Measurements from ENCODE around the gene MAST4.

MAST4 gene

GRCh38 chr5:66963559-66963971 is 367.4 kb downstream of the MAST4 start:
- no peak for DNase-seq (ENCODE audit: low read depth)

GRCh38 chr5:66966439-66966838 is 370.2 kb downstream of the MAST4 start:
- DNase-seq (ENCODE audit: low read depth) = no peak

- no peak for DNase-seq (ENCODE audit: low read depth)
These were observed 370.9 kb downstream of the MAST4 start for GRCh38 chr5:66967102-66967501.

DNA sequence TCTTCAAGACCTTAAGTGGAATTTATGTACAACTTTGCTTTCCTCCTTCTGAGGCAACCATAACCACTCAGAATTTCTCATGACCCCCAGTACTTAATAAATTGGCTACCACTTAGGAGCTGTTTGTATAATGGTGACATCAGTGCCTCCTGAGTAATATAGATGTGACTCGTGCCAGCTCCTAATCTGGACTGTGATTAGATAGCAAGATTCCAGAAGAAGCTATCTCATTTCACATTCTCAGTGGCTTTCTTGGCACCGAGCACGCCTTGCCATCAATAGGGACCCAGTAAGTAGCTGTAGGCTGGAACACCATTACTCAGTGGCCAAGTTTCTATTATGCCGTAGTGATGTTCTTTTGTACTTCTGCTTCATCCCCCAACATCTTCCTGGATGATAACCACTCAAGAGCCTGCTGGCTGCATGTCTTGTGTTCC is 371.7 kb downstream of the MAST4 start:
- no peak for DNase-seq (ENCODE audit: low read depth)

DNA sequence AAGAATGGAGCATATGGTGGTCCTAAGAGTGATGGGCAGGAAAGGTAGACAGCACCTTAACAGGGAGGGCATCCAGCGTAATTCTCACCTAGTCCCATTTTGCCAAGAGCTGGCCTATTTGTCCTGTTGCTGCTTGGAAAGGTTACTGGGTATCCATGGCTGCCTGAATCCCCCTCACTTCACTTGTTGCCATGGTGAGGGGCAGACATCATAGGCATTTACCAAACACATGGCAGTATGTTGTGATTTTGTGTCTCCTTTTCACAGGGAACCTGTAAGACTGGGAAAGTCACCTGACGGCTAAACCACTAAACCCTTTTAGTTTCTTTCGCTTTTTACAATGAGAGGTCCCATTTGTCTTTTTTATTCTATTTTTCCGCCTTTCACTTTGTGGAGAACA is 373.3 kb downstream of the MAST4 start:
- no peak for DNase-seq (ENCODE audit: low read depth)

- no peak for DNase-seq (ENCODE audit: low read depth)
These were observed 373.8 kb downstream of the MAST4 start for GRCh38 chr5:66969963-66970362.

GRCh38 chr5:66972004-66972403 is 375.8 kb downstream of the MAST4 start:
- no peak for DNase-seq (ENCODE audit: low read depth)

GRCh38 chr5:66974256-66974655 is 378.1 kb downstream of the MAST4 start:
- no peak for DNase-seq (ENCODE audit: low read depth)

GRCh38 chr5:66976108-66976507 is 379.9 kb downstream of the MAST4 start:
- DNase-seq (ENCODE audit: low read depth) = no peak

- DNase-seq (ENCODE audit: low read depth) = no peak
These were observed 383.5 kb downstream of the MAST4 start for GRCh38 chr5:66979738-66980137.

GRCh38 chr5:66981266-66982055 is 385.3 kb downstream of the MAST4 start:
- DNase-seq (ENCODE audit: low read depth) = no peak

DNA sequence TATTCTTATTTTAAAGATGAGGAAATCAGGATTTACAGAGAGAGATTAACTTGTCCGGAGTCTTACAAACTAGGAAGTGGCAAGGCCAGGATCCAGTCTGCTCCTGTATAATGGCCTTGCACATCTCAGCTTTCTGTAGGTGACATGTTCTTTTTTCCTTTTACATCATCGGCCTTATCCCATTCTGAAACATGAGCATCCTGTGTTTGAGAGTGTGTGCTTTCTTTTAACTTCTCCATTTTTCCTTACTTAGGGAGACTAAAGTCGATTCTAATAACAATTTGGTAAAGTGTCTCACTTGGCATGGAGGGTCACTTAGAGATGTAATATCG is 385.8 kb downstream of the MAST4 start:
- DNase-seq (ENCODE audit: low read depth) = no peak

DNA sequence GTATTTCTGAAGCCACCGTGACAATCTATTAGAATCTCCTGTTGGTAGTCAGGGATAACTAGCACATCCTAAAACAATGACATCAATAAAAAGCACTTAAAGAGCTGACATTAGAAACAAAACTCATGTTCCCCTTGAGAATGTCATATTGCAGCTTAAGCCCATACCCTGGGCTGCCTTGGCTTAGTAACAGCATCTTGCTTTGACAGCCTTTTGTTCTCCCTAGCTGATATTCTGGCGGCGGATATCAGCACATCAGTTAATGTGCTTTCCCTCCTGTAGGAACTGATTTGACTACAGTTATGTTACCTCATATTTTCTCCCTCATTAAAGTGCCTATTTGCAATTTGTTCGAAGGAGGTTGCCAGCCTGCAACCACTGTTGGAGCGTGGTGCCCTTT is 386.3 kb downstream of the MAST4 start:
- DNase-seq (ENCODE audit: low read depth) = no peak

GRCh38 chr5:66985417-66985816 is 389.2 kb downstream of the MAST4 start:
- no peak for DNase-seq (ENCODE audit: low read depth)

DNA sequence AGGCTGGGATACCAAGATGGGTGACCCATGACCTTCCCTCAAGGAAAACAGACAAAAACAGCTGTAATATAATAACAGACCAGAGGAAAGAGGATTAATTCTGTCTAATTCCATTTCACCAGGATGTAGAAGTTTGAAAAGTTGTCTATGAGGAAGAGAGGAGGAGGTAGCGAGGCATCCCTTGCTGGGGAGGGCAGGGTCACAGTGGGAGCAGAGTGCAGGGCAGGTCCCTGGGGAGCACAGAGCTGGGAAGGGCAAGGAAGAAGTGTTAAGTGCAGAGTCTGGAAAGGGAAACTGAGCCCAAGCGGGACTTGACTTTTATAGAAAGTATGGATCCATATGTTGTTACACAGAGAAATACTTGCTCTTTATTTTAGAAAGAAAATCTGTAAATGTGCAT is 389.8 kb downstream of the MAST4 start:
- DNase-seq (ENCODE audit: low read depth) = no peak

GRCh38 chr5:66986534-66986933 is 390.3 kb downstream of the MAST4 start:
- no peak for DNase-seq (ENCODE audit: low read depth)

DNA sequence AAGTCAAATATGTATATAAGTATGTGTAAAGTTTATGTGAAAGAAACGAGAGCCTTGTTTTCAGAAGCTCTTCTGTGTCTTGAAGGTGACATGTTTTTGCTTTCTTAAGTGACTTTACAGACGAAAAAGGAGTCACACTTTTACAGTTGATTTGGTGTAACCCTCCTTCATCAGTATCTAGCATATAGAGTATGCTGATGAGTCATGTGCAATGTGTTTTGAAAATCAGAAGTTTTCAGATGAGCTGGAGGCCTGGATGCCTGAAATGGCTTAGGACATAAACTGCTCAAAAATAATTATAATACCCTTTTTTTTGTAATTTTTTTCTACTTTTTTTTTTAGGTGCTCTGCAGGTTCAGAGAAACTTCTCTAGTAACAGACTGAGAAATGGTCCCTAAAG is 390.9 kb downstream of the MAST4 start:
- no peak for DNase-seq (ENCODE audit: low read depth)

GRCh38 chr5:66987540-66987939 is 391.3 kb downstream of the MAST4 start:
- DNase-seq (ENCODE audit: low read depth) = no peak

DNA sequence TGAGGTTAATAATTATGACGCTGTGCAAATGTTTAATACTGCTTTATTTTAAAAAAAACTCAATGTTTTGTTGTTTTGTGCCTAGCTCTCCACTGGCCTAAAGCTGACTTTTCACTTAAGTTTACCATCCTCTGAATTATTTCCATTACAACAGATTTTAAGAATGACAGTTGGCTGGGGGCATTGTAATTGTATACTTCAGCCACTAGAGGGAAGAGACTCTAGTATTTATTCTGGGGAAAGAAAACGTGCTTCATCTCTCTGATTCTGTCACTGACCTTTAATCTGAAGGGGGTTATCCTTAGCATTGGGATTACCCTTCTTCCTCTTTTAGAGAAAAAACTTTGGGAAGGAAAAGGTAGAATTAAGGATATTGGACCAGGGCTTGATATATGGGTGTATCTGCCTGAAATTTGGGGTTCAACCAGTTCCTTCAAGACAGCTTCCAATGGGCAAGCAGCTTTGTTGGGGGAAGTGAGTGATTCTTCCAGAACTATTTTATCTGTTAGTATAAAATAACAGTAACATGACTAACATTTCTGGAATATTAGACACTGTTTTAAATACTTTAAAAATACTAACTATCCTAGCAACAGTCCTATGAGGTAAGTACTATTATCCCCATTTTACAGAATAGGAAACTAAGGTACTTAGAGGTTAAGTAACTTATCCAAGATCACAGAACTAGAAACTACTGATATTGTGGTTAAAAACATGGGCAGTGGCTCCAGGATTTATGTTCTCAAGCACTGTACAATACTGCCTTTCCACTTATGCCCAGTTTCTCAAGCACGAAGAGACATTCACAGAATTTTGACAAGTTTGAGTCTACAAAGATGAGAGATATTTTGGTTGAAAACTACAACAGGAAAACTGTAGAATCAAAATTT is 392.0 kb downstream of the MAST4 start:
- DNase-seq (ENCODE audit: low read depth) = no peak

DNA sequence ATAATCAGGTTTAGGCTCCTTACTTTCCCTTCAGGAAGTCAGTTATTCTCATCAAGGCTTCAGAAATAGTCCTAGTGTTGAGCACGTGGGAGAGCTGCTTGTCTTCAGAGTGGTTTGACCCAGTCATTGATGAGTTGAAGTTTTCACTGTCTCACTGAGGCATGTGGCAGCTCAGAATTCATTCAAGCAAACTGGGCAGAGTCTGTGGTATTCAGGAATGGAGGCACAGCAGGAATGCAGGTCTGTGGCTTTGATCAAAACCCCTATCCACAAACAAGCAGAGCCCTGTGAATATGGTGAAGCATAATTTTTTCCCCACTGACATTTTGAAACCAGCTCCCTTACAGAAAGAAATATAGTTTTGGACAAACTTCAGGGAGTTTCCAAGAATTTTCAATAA is 393.1 kb downstream of the MAST4 start:
- DNase-seq (ENCODE audit: low read depth) = no peak

- no peak for DNase-seq (ENCODE audit: low read depth)
These were observed 393.6 kb downstream of the MAST4 start for GRCh38 chr5:66989781-66990180.

GRCh38 chr5:66991746-66992145 is 395.6 kb downstream of the MAST4 start:
- DNase-seq (ENCODE audit: low read depth) = no peak

DNA sequence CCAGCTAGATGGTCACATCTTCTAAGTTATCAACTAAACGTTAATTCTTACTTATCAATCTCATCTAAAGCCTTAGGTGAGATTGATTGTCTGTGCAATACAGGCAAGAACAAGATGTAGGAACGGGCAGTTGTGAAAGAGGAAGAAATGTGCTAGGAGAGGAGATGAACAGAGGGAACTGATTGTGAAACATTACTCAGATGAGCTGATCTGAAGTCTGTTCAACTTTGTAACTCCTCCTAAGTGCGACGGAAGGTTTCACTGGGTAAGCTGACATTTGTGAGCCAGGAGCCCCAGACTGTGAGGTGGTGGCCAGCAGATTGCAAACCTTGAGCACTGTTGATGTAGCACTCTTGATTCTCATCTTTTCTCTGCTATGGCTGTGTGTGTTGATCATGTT is 396.4 kb downstream of the MAST4 start:
- DNase-seq (ENCODE audit: low read depth) = no peak

Measured in activated T-cell treated with anti-CD3 and anti-CD28 coated beads for 48 hours (primary cell).